Erythroblast (primary cell): ENCODE measurements around the gene SLC10A7.

Experiments used
- GATA1 ChIP-seq: IDR thresholded peaks from 2 replicates; pipeline ENCODE4 v1.6.1; 2011; ENCODE audit warnings: low read depth, mild to moderate bottlenecking, control low read depth, low read length, moderate library complexity
- POLR2A ChIP-seq: IDR thresholded peaks from 2 replicates; pipeline ENCODE4 v1.6.1; 2011; ENCODE audit warnings: mild to moderate bottlenecking, low read length

DNA sequence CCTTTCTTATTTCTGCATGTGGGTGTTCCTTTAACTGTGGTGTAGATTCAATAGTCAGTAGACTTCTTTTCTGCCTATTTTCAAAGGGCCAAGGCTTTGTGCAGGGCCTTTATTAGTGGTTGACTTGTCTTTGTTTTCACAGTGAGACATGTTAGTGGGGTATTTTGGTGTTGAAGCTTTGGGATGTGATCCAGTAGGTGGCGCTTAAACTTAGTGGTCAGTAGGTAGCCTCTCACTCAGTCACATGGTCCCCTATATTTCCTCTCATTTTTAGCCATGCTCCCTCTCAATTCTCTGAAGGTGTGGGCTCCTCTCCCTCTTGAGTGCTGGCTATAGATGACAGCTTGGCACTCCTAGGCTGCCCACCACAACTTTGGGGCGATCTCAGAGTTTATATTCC is 23.4 kb upstream of the SLC10A7 start:
- TF ChIP-seq POLR2A: no peak
- TF ChIP-seq GATA1: no peak
